Measurements from ENCODE around the gene APAF1. TPM values are rescaled to one million over a fixed set of nuclear protein-coding genes. Genes with fewer than 3 reads are reported as not detected.

The APAF1 gene
- total and polyA plus RNA-seq, 9 of the 15 experiments (the other 6 are each of a cell fraction or from before 2014, with no cell fraction given): 5.1 to 15.7 (median 9.9) TPM

DNA sequence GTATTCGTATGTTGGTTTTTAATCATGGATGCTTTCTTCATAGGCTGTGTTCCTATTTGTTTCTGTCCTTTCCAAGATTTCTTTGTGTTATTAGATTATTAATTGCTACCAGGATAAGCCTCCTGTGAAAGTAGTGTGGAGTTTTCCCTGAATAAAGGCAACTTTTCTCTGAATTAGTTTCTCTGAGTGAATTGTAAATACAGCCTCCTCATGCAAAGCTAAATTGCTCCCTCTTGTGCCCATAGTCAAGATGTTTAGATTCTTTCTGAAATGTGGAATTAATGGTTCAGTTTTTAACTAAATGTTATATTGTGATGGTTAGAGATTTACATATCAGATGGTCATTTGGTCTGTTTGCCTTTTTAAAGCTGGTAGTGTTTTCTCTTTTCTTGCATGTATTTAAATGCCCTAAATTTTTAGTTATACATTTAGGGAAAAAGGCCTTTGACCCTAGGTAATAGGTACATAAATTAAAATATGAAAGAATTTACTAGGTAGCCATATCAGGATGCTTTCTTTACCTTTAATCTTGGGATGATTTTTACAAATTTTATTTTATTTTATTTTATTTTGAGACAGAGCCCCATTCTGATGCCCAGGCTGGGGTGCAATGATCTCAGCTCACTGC is 8.9 kb downstream of the APAF1 start (continued):
- TF ChIP-seq, protein P1, sequence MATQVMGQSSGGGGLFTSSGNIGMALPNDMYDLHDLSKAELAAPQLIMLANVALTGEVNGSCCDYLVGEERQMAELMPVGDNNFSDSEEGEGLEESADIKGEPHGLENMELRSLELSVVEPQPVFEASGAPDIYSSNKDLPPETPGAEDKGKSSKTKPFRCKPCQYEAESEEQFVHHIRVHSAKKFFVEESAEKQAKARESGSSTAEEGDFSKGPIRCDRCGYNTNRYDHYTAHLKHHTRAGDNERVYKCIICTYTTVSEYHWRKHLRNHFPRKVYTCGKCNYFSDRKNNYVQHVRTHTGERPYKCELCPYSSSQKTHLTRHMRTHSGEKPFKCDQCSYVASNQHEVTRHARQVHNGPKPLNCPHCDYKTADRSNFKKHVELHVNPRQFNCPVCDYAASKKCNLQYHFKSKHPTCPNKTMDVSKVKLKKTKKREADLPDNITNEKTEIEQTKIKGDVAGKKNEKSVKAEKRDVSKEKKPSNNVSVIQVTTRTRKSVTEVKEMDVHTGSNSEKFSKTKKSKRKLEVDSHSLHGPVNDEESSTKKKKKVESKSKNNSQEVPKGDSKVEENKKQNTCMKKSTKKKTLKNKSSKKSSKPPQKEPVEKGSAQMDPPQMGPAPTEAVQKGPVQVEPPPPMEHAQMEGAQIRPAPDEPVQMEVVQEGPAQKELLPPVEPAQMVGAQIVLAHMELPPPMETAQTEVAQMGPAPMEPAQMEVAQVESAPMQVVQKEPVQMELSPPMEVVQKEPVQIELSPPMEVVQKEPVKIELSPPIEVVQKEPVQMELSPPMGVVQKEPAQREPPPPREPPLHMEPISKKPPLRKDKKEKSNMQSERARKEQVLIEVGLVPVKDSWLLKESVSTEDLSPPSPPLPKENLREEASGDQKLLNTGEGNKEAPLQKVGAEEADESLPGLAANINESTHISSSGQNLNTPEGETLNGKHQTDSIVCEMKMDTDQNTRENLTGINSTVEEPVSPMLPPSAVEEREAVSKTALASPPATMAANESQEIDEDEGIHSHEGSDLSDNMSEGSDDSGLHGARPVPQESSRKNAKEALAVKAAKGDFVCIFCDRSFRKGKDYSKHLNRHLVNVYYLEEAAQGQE (IDR thresholded peaks at IDR 0.05; ENCODE audit: borderline replicate concordance): peak; percentile 62; the same call in 1 of the 2 replicates
- TF ChIP-seq, protein P1 (CRISPR knock-in tag; IDR thresholded peaks at IDR 0.05; ENCODE audit: low read depth): no peak
- TF ChIP-seq, protein P2, sequence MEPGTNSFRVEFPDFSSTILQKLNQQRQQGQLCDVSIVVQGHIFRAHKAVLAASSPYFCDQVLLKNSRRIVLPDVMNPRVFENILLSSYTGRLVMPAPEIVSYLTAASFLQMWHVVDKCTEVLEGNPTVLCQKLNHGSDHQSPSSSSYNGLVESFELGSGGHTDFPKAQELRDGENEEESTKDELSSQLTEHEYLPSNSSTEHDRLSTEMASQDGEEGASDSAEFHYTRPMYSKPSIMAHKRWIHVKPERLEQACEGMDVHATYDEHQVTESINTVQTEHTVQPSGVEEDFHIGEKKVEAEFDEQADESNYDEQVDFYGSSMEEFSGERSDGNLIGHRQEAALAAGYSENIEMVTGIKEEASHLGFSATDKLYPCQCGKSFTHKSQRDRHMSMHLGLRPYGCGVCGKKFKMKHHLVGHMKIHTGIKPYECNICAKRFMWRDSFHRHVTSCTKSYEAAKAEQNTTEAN (CRISPR knock-in tag; IDR thresholded peaks at IDR 0.05): no peak
- TF ChIP-seq ZNF589 (CRISPR knock-in tag; IDR thresholded peaks at IDR 0.05; ENCODE audit: low read depth): no peak
- TF ChIP-seq ZNF445 (CRISPR knock-in tag; IDR thresholded peaks at IDR 0.05; ENCODE audit: low read depth): no peak
- no peak for TF ChIP-seq CREB1 (IDR thresholded peaks at IDR 0.05)
- no peak for TF ChIP-seq CREB1 (CRISPR knock-in tag; IDR thresholded peaks at IDR 0.05)
- no peak for TF ChIP-seq POLR2G (IDR thresholded peaks at IDR 0.05; ENCODE audit: low read depth, low read length)

All from K562 (cell line).